ENCODE data around the gene FTCD. TPM values are rescaled to one million over a fixed set of nuclear protein-coding genes. Genes with fewer than 3 reads are reported as not detected.
"Not testable (repeated sequence)": the region's sequence is repeated elsewhere in the genome, so short reads cannot be mapped to it uniquely, and the experiment has no call there.

FTCD gene
- total and polyA plus RNA-seq, 9 of the 15 experiments (the other 6 are each of a cell fraction or from before 2014, with no cell fraction given), result 0.11 to 1.6 (median 0.67) TPM; not detected in 5

DNA sequence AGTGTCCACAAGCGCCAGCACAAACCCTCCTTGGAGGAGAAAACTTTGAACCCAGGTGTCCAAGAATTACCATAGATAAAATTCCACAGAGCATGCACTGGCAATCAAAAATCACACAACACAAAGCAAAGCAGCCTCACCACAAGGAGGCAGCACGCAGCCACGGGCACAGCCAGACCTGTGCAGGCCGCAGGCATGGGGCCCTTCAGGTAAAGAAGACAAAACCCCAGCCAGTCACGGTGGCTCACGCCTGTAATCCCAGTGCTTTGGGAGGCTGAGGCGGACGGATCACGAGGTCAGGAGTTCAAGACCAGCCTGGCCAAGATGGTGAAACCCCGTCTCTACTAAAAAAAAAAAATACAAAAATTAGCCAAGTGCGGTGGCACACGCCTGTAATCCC lies 8.0 kb downstream of the FTCD start:
- BruUV-seq (replicated peaks); H4K20me1 ChIP-seq (replicated peaks; ENCODE audit: control insufficient read depth, insufficient read depth, low read length); H3K4me3 ChIP-seq; H3K9me3 ChIP-seq (replicated peaks; ENCODE audit: control insufficient read depth, insufficient read depth, low read depth, low read length); H3K9ac ChIP-seq (ENCODE audit: insufficient read depth in 1 of 2, low read depth in 2 of 2, low read length in 2 of 2); H3K79me2 ChIP-seq (ENCODE audit: control insufficient read depth, insufficient read depth, low read length); H3K36me3 ChIP-seq (ENCODE audit: control insufficient read depth, insufficient read depth, low read length); H3K9me1 ChIP-seq (ENCODE audit: control insufficient read depth, insufficient read depth, low read length); H3K27me3 ChIP-seq (ENCODE audit: control insufficient read depth in 2 of 2, insufficient read depth in 2 of 2, low read length in 2 of 2); in situ Hi-C loops (cut with MboI); H3K4me2 ChIP-seq (ENCODE audit: insufficient read depth, low read length); H3K27ac ChIP-seq (ENCODE audit: extremely low read depth, low read depth, low read length); POLR2A ChIA-PET; TF ChIP-seq ATF1 (CRISPR knock-in tag; IDR thresholded peaks at IDR 0.05): not testable (repeated sequence)
- CTCF ChIA-PET (ENCODE audit: low intra/inter-chr PET ratio), result interaction anchor here (0.6 to 1.6 kb wide), 2 partner anchors 62 to 139 kb away, joined by 3 to 9 read pairs; partner anchors contain the start of genes MCM3AP and YBEY
- Histone ChIP-seq H3K4me1 (replicated peaks in 1 of 2; ENCODE audit: control insufficient read depth in 2 of 2, insufficient read depth in 2 of 2, low read length in 2 of 2) (peaks cover 5 to 61% of the 10 kb centered on the region in 2 experiments; a peak in 4 of 5 replicates), H2AFZ (ENCODE audit: low read depth, low read length) (0 out of 2 replicates have a peak overlapping the region, but pooled peaks have one; percentile 7)
- FAIRE-seq (peak; percentile 93), DNase-seq (ENCODE audit: extremely low read depth in 1 of 4, low spot score in 3 of 4) (peak; percentile 62 to 86 (median 71)), ATAC-seq (peak; percentile 78)
- 37% methylated on average over 12 of the region's 12 CpGs for WGBS (ENCODE audit: insufficient coverage, low coverage, missing lambda C conversion rate)
- intact Hi-C loops (cut with micrococcal nuclease), result loop anchor here (10.0 kb wide), 2 partner anchors 137 to 317 kb away; partner anchors contain the start of genes MCM3AP and YBEY
- 0 out of 2 replicates have a peak, but pooled peaks have one; percentile 48 for TF ChIP-seq HDGF (IDR thresholded peaks at IDR 0.05)
- TF ChIP-seq ATF1 (tag; IDR thresholded peaks at IDR 0.05), result peak; percentile 16; the same call in 1 of the 2 replicates
- TF ChIP-seq, protein P1, sequence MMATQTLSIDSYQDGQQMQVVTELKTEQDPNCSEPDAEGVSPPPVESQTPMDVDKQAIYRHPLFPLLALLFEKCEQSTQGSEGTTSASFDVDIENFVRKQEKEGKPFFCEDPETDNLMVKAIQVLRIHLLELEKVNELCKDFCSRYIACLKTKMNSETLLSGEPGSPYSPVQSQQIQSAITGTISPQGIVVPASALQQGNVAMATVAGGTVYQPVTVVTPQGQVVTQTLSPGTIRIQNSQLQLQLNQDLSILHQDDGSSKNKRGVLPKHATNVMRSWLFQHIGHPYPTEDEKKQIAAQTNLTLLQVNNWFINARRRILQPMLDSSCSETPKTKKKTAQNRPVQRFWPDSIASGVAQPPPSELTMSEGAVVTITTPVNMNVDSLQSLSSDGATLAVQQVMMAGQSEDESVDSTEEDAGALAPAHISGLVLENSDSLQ (IDR thresholded peaks at IDR 0.05), result peak; percentile 12; the same call in 1 of the 2 replicates
- TF ChIP-seq CREM (IDR thresholded peaks at IDR 0.05; ENCODE audit: low read depth), result peak; percentile 32; the same call in 1 of the 2 replicates
- TF ChIP-seq, protein P2, sequence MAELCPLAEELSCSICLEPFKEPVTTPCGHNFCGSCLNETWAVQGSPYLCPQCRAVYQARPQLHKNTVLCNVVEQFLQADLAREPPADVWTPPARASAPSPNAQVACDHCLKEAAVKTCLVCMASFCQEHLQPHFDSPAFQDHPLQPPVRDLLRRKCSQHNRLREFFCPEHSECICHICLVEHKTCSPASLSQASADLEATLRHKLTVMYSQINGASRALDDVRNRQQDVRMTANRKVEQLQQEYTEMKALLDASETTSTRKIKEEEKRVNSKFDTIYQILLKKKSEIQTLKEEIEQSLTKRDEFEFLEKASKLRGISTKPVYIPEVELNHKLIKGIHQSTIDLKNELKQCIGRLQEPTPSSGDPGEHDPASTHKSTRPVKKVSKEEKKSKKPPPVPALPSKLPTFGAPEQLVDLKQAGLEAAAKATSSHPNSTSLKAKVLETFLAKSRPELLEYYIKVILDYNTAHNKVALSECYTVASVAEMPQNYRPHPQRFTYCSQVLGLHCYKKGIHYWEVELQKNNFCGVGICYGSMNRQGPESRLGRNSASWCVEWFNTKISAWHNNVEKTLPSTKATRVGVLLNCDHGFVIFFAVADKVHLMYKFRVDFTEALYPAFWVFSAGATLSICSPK (IDR thresholded peaks at IDR 0.05; ENCODE audit: borderline replicate concordance), result 0 out of 2 replicates have a peak, but pooled peaks have one; percentile 44
- TF ChIP-seq MTA3 (IDR thresholded peaks at IDR 0.05; ENCODE audit: borderline replicate concordance), result 0 out of 2 replicates have a peak, but pooled peaks have one; percentile 31
- TF ChIP-seq, protein P3, sequence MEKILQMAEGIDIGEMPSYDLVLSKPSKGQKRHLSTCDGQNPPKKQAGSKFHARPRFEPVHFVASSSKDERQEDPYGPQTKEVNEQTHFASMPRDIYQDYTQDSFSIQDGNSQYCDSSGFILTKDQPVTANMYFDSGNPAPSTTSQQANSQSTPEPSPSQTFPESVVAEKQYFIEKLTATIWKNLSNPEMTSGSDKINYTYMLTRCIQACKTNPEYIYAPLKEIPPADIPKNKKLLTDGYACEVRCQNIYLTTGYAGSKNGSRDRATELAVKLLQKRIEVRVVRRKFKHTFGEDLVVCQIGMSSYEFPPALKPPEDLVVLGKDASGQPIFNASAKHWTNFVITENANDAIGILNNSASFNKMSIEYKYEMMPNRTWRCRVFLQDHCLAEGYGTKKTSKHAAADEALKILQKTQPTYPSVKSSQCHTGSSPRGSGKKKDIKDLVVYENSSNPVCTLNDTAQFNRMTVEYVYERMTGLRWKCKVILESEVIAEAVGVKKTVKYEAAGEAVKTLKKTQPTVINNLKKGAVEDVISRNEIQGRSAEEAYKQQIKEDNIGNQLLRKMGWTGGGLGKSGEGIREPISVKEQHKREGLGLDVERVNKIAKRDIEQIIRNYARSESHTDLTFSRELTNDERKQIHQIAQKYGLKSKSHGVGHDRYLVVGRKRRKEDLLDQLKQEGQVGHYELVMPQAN (IDR thresholded peaks at IDR 0.05; ENCODE audit: borderline replicate concordance), result peak; percentile 61
- peak; percentile 45; the same call in 1 of the 2 replicates for TF ChIP-seq L3MBTL2 (IDR thresholded peaks at IDR 0.05)
- peak; percentile 52; the same call in 1 of the 2 replicates for TF ChIP-seq ESRRA (IDR thresholded peaks at IDR 0.05; ENCODE audit: borderline replicate concordance, low read depth)
- peak; percentile 77 for TF ChIP-seq BCOR (IDR thresholded peaks at IDR 0.05)
- peak; percentile 74 for TF ChIP-seq SMC3 (conservative IDR thresholded peaks at IDR 0.05; ENCODE audit: insufficient read depth, low read depth, low read length)
- TF ChIP-seq DPF2 (IDR thresholded peaks at IDR 0.05), result peak; percentile 57; the same call in 1 of the 2 replicates
- TF ChIP-seq STAG1 (CRISPR knock-in tag; IDR thresholded peaks at IDR 0.05; ENCODE audit: borderline replicate concordance), result peak; percentile 20; the same call in 1 of the 2 replicates
- peak; percentile 80; the same call in 1 of the 2 replicates for TF ChIP-seq RB1 (IDR thresholded peaks at IDR 0.05; ENCODE audit: low read depth)
- TF ChIP-seq CXXC5 (CRISPR knock-in tag; IDR thresholded peaks at IDR 0.05), result peak; percentile 22; the same call in 1 of the 2 replicates
- TF ChIP-seq, protein P4, sequence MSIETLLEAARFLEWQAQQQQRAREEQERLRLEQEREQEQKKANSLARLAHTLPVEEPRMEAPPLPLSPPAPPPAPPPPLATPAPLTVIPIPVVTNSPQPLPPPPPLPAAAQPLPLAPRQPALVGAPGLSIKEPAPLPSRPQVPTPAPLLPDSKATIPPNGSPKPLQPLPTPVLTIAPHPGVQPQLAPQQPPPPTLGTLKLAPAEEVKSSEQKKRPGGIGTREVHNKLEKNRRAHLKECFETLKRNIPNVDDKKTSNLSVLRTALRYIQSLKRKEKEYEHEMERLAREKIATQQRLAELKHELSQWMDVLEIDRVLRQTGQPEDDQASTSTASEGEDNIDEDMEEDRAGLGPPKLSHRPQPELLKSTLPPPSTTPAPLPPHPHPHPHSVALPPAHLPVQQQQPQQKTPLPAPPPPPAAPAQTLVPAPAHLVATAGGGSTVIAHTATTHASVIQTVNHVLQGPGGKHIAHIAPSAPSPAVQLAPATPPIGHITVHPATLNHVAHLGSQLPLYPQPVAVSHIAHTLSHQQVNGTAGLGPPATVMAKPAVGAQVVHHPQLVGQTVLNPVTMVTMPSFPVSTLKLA (conservative IDR thresholded peaks at IDR 0.05), result peak in 1 of 2 experiments; percentile 42; a peak in 1 of 4 replicates
